HepG2 (cell line): ENCODE measurements around the gene YBX2. TPM values are rescaled to one million over a fixed set of nuclear protein-coding genes. Genes with fewer than 3 reads are reported as not detected.

Experiments used
- AGO2 ChIP-seq: fragments of 200-400 bp; formaldehyde crosslinking; optimal IDR thresholded peaks from 2 replicates; pipeline ENCODE3; 2017; ENCODE audit warnings: mild to moderate bottlenecking, low read depth, low read length, moderate library complexity
- NFE2L2 ChIP-seq: fragments of 150-350 bp; IDR thresholded peaks from 2 replicates; pipeline ENCODE4 v1.6.1; 2014; ENCODE audit warnings: low read length
- SALL1 ChIP-seq: sonication (generic); formaldehyde crosslinking; IDR thresholded peaks from 2 replicates; pipeline ENCODE4 v1.8.0; 2022; ENCODE audit warnings: mild to moderate bottlenecking, missing genetic modification reagents
- SAP130 ChIP-seq: IDR thresholded peaks from 2 replicates; pipeline ENCODE4 v1.6.1; 2016; ENCODE audit warnings: low read depth
- STAT5B ChIP-seq: sonication (generic); formaldehyde crosslinking; IDR thresholded peaks from 2 replicates; pipeline ENCODE4 v1.4.0; 2020; ENCODE audit warnings: missing genetic modification reagents
- ZFYVE20 ChIP-seq: sonication (generic); formaldehyde crosslinking; IDR thresholded peaks from 2 replicates; pipeline ENCODE4 v1.8.0; 2023; ENCODE audit warnings: low read depth, mild to moderate bottlenecking, moderate library complexity, missing genetic modification reagents, borderline replicate concordance
- ZNF101 ChIP-seq: sonication (generic); formaldehyde crosslinking; IDR thresholded peaks from 2 replicates; pipeline ENCODE4 v1.4.0; 2020; ENCODE audit warnings: mild to moderate bottlenecking, low read depth, missing genetic modification reagents, borderline replicate concordance
- ZNF207 ChIP-seq: fragments of 450-650 bp; IDR thresholded peaks from 2 replicates; pipeline ENCODE4 v1.6.1; 2016; ENCODE audit warnings: antibody characterized with exemption, borderline replicate concordance
- ZNF296 ChIP-seq: sonication (generic); formaldehyde crosslinking; conservative IDR thresholded peaks from 2 replicates; pipeline ENCODE4 v1.5.0; 2020; ENCODE audit warnings: mild to moderate bottlenecking, missing genetic modification reagents
- ZNF354B ChIP-seq: sonication (generic); formaldehyde crosslinking; IDR thresholded peaks from 2 replicates; pipeline ENCODE4 v1.8.0; 2022; ENCODE audit warnings: mild to moderate bottlenecking, missing genetic modification reagents
- ZNF530 ChIP-seq: sonication (generic); formaldehyde crosslinking; IDR thresholded peaks from 2 replicates; pipeline ENCODE4 v1.5.0; 2020; ENCODE audit warnings: low read depth, mild to moderate bottlenecking, missing genetic modification reagents
- ZNF775 ChIP-seq: sonication (generic); formaldehyde crosslinking; IDR thresholded peaks from 2 replicates; pipeline ENCODE4 v1.4.0; 2020; ENCODE audit warnings: missing genetic modification reagents, mild to moderate bottlenecking, moderate library complexity, borderline replicate concordance
- polyA plus RNA-seq, 8 experiments: library from polyadenylated mRNA; depleted of rRNA in 3 of 8; stranded (reverse) in 7 of 8; unstranded in 1 of 8; fragments of >200 nt; fragmentation: Illumina TruSeq in 4 of 8; extraction: Trizol in 4 of 8; gene quantifications; 2 replicates each; pipeline versions ENCODE4 v1.2.1 to v1.2.3, GENCODE V29; 2011 to 2016; ENCODE audit warnings: low read depth in 4 of 8, missing spikeins in 1 of 8, mixed read lengths in 1 of 8; ENCODE audit not compliant: insufficient read depth in 1 of 8
- total RNA-seq, 5 experiments: library from RNA; depleted of rRNA; stranded (reverse); fragments of >200 nt; fragmentation: Illumina TruSeq; extraction: Trizol; gene quantifications; 2 replicates each; pipeline ENCODE4 v1.2.3, GENCODE V29; 2016; ENCODE audit warnings: low read depth in 1 of 5
- TF ChIP-seq, protein P1 (sequence below): IDR thresholded peaks from 2 replicates; pipeline ENCODE4 v1.6.1; 2016; ENCODE audit warnings: missing genetic modification reagents, missing compliant biosample characterization
- TF ChIP-seq, protein P2 (sequence below): sonication (generic); formaldehyde crosslinking; IDR thresholded peaks from 2 replicates; pipeline ENCODE4 v1.5.0; 2020; ENCODE audit warnings: missing genetic modification reagents, mild to moderate bottlenecking, borderline replicate concordance
- TF ChIP-seq, protein P3 (sequence below): sonication (generic); formaldehyde crosslinking; IDR thresholded peaks from 2 replicates; pipeline ENCODE4 v1.9.0; 2021; ENCODE audit warnings: missing genetic modification reagents, borderline replicate concordance
- TF ChIP-seq, protein P4 (sequence below): IDR thresholded peaks from 2 replicates; pipeline ENCODE4 v1.6.1; 2012; ENCODE audit warnings: low read length, improper control_type of control experiment
- TF ChIP-seq, protein P5 (sequence below): IDR thresholded peaks from 2 replicates; pipeline ENCODE4 v1.6.1; 2018; ENCODE audit warnings: missing genetic modification reagents, mild to moderate bottlenecking, missing compliant biosample characterization
- TF ChIP-seq, protein P6 (sequence below): IDR thresholded peaks from 2 replicates; pipeline ENCODE4 v1.6.1; 2018; ENCODE audit warnings: missing genetic modification reagents

The YBX2 gene
- total and polyA plus RNA-seq, 2 of the 13 experiments (the other 11 are each of a cell fraction or from before 2014, with no cell fraction given), result 0.12 to 0.22 TPM

DNA sequence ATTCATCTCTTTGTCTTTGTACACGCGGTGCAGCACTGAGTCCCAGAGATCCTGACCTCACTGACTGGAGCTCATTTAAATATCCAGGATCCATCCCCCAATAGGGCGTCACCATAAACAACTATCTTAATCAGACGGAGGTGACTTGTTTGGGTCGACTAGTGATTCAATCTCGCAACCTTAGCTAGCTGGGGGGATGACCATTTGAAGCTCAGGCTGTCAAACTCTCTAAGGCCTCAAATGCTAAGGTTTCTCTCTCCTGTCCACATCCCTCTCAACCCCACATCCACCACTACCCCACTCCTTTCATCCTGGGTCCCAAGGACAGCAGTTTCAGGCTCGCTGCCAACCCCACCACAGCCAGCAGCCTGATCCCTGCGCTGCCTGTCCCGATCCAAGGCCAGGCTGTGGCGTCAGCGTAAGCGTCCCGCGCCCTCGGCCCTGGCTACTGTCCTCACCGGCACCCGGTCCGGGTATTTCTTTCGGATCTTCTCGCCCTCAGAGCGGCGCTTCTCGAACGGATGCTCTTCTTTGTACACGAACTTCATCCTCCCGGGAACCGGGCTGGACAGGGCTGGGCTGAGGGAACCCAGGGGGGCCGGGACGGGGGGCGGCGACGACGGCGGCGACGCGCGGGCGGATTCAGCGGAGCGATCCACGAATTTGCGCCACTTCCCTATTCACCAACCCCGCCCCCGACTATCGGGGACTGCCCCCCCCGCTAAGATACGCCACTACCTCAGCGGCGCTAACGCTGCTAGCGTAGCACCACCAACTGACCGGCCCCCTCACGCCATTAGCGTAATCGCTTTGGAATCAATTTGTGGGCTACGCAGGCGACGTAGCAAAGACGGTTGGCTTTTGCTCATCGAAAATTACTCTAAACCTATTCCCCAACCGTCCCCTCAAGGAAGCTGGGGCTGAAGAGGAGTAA is 52.4 kb downstream of the YBX2 start, which contains the start of gene GABARAP (continued):
- TF ChIP-seq, protein P1, sequence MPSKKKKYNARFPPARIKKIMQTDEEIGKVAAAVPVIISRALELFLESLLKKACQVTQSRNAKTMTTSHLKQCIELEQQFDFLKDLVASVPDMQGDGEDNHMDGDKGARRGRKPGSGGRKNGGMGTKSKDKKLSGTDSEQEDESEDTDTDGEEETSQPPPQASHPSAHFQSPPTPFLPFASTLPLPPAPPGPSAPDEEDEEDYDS (CRISPR knock-in tag), result peak; percentile 49; the same call in 1 of the 2 replicates
- TF ChIP-seq STAT5B (CRISPR knock-in tag) (no peak), SAP130 (CRISPR knock-in tag) (peak; percentile 73), ZNF101 (CRISPR knock-in tag) (0 out of 2 replicates have a peak, but pooled peaks have one; percentile 10), ZNF775 (CRISPR knock-in tag) (no peak), ZNF530 (CRISPR knock-in tag) (no peak), AGO2 (peak; percentile 81), SALL1 (CRISPR knock-in tag) (peak; percentile 65), ZNF354B (CRISPR knock-in tag) (no peak), ZFYVE20 (no peak), NFE2L2 (no peak), ZNF207 (no peak), ZNF296 (CRISPR knock-in tag) (no peak)
- TF ChIP-seq, protein P2, sequence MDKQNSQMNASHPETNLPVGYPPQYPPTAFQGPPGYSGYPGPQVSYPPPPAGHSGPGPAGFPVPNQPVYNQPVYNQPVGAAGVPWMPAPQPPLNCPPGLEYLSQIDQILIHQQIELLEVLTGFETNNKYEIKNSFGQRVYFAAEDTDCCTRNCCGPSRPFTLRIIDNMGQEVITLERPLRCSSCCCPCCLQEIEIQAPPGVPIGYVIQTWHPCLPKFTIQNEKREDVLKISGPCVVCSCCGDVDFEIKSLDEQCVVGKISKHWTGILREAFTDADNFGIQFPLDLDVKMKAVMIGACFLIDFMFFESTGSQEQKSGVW, result no peak
- TF ChIP-seq, protein P3, sequence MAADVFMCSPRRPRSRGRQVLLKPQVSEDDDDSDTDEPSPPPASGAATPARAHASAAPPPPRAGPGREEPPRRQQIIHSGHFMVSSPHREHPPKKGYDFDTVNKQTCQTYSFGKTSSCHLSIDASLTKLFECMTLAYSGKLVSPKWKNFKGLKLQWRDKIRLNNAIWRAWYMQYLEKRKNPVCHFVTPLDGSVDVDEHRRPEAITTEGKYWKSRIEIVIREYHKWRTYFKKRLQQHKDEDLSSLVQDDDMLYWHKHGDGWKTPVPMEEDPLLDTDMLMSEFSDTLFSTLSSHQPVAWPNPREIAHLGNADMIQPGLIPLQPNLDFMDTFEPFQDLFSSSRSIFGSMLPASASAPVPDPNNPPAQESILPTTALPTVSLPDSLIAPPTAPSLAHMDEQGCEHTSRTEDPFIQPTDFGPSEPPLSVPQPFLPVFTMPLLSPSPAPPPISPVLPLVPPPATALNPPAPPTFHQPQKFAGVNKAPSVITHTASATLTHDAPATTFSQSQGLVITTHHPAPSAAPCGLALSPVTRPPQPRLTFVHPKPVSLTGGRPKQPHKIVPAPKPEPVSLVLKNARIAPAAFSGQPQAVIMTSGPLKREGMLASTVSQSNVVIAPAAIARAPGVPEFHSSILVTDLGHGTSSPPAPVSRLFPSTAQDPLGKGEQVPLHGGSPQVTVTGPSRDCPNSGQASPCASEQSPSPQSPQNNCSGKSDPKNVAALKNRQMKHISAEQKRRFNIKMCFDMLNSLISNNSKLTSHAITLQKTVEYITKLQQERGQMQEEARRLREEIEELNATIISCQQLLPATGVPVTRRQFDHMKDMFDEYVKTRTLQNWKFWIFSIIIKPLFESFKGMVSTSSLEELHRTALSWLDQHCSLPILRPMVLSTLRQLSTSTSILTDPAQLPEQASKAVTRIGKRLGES, result no peak
- TF ChIP-seq, protein P4, sequence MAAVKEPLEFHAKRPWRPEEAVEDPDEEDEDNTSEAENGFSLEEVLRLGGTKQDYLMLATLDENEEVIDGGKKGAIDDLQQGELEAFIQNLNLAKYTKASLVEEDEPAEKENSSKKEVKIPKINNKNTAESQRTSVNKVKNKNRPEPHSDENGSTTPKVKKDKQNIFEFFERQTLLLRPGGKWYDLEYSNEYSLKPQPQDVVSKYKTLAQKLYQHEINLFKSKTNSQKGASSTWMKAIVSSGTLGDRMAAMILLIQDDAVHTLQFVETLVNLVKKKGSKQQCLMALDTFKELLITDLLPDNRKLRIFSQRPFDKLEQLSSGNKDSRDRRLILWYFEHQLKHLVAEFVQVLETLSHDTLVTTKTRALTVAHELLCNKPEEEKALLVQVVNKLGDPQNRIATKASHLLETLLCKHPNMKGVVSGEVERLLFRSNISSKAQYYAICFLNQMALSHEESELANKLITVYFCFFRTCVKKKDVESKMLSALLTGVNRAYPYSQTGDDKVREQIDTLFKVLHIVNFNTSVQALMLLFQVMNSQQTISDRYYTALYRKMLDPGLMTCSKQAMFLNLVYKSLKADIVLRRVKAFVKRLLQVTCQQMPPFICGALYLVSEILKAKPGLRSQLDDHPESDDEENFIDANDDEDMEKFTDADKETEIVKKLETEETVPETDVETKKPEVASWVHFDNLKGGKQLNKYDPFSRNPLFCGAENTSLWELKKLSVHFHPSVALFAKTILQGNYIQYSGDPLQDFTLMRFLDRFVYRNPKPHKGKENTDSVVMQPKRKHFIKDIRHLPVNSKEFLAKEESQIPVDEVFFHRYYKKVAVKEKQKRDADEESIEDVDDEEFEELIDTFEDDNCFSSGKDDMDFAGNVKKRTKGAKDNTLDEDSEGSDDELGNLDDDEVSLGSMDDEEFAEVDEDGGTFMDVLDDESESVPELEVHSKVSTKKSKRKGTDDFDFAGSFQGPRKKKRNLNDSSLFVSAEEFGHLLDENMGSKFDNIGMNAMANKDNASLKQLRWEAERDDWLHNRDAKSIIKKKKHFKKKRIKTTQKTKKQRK, result no peak
- TF ChIP-seq, protein P5, sequence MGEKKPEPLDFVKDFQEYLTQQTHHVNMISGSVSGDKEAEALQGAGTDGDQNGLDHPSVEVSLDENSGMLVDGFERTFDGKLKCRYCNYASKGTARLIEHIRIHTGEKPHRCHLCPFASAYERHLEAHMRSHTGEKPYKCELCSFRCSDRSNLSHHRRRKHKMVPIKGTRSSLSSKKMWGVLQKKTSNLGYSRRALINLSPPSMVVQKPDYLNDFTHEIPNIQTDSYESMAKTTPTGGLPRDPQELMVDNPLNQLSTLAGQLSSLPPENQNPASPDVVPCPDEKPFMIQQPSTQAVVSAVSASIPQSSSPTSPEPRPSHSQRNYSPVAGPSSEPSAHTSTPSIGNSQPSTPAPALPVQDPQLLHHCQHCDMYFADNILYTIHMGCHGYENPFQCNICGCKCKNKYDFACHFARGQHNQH (CRISPR knock-in tag), result peak; percentile 20; the same call in 1 of the 2 replicates
- TF ChIP-seq, protein P6, sequence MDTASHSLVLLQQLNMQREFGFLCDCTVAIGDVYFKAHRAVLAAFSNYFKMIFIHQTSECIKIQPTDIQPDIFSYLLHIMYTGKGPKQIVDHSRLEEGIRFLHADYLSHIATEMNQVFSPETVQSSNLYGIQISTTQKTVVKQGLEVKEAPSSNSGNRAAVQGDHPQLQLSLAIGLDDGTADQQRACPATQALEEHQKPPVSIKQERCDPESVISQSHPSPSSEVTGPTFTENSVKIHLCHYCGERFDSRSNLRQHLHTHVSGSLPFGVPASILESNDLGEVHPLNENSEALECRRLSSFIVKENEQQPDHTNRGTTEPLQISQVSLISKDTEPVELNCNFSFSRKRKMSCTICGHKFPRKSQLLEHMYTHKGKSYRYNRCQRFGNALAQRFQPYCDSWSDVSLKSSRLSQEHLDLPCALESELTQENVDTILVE (CRISPR knock-in tag), result no peak; the same call in 1 of the 2 replicates
